ENCODE results near the gene UFSP2.

- no peak for TF ChIP-seq TCF4 (CRISPR knock-in tag; IDR thresholded peaks at IDR 0.05; ENCODE audit: borderline replicate concordance)
- TF ChIP-seq BACH2 (CRISPR knock-in tag; IDR thresholded peaks at IDR 0.05; ENCODE audit: borderline replicate concordance) = no peak
- no peak for TF ChIP-seq ARNTL (CRISPR knock-in tag; IDR thresholded peaks at IDR 0.05; ENCODE audit: borderline replicate concordance, low read depth)
- TF ChIP-seq RARB (CRISPR knock-in tag; IDR thresholded peaks at IDR 0.05) = no peak
- TF ChIP-seq ZFP3 (CRISPR knock-in tag; IDR thresholded peaks at IDR 0.05) = no peak
Measured at GRCh38 chr4:185456131-185456530, 30.4 kb upstream of the UFSP2 start.

Measured in SK-N-SH treated with all-trans-retinoic acid at 6 μM for 48 hours (cell line).